Calu3 (cell line): ENCODE results near the gene BMPR2. TPM values are rescaled to one million over a fixed set of nuclear protein-coding genes. Genes with fewer than 3 reads are reported as not detected.

Source experiments
- BruUV-seq: library from RNA; stranded (reverse); fragments of 400-500 nt; replicated peaks from 2 replicates; lab custom pipeline; 2021; lab: Mats Ljungman, UMichigan
- CTCF ChIA-PET: fragments of 300-600 bp; sonication (Branson Sonifier 250); formaldehyde crosslinking; loops from one replicate; lab custom pipeline; 2022; ENCODE audit warnings: antibody characterized with exemption; lab: Charles Lee
- DNase-seq: peaks from one replicate; pipeline ENCODE4 v3.0.0; 2022
- H3K27ac Mint-ChIP-seq: one replicate; pipeline ENCODE4 v1.8.0; 2022; ENCODE audit warnings: mixed read lengths; ENCODE audit not compliant: unreplicated experiment
- H3K27me3 Mint-ChIP-seq: one replicate; pipeline ENCODE4 v1.8.0; 2022; ENCODE audit warnings: mixed read lengths; ENCODE audit not compliant: unreplicated experiment
- H3K36me3 Mint-ChIP-seq: one replicate; pipeline ENCODE4 v1.8.0; 2022; ENCODE audit warnings: mild to moderate bottlenecking, moderate library complexity, mixed read lengths; ENCODE audit not compliant: insufficient read depth, unreplicated experiment
- H3K4me1 Mint-ChIP-seq: one replicate; pipeline ENCODE4 v1.8.0; 2022; ENCODE audit warnings: mild to moderate bottlenecking, low read depth, mixed read lengths; ENCODE audit not compliant: unreplicated experiment
- H3K4me3 Mint-ChIP-seq: one replicate; pipeline ENCODE4 v1.8.0; 2022; ENCODE audit warnings: mild to moderate bottlenecking, low read depth, moderate library complexity, mixed read lengths; ENCODE audit not compliant: unreplicated experiment
- H3K9me3 Mint-ChIP-seq: one replicate; pipeline ENCODE4 v1.8.0; 2022; ENCODE audit warnings: low read depth, mixed read lengths; ENCODE audit not compliant: unreplicated experiment
- intact Hi-C: fragments of 100-400 bp; cut with micrococcal nuclease; formaldehyde crosslinking; loops from one replicate; pipeline ENCODE4 v1.10.0; 2022; ENCODE audit not compliant: unreplicated experiment
- total RNA-seq: library from RNA; stranded (reverse); gene quantifications from 2 replicates; pipeline ENCODE4 v1.2.3, GENCODE V29; 2022
- TF ChIP-seq, protein P1 (sequence below): fragments of 200-600 bp; IDR thresholded peaks from one replicate; pipeline ENCODE4 v1.8.0; 2022; ENCODE audit warnings: antibody characterized with exemption; ENCODE audit not compliant: unreplicated experiment

BMPR2 gene
- total RNA-seq, 1 experiment from 2014 or later: 50.1 TPM

DNA sequence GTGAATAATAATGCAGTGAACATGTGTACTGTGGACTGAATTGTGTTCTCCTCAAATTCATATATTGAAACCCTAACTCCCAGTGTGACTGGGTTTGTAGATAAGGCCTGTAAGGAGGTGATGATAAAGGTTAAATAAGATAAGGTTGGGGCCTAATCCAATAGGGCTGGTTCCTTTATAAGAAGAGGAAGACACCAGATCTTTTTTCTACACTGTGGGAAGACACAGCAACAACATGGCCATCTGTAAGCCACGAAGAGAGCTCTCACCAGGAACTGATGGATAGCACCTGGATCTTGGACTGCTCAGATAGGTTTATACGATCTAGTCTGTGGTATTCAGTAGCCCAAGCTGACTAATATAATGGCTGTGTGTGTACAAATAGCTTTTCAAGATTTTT, 66.8 kb downstream of the BMPR2 start:
- intact Hi-C loops: no loop called here
- no peak overlapping the region for H3K4me3 Mint-ChIP-seq
- BruUV-seq: no TSS peak
- H3K36me3 Mint-ChIP-seq: peaks cover 8% of the 10 kb centered on the region
- CTCF ChIA-PET: interaction anchor here (0.5 kb wide), 1 partner anchor 225 kb away, joined by 5 read pairs; no protein-coding TSS in a partner anchor
- no peak overlapping the region for H3K27ac Mint-ChIP-seq
- TF ChIP-seq, protein P1, sequence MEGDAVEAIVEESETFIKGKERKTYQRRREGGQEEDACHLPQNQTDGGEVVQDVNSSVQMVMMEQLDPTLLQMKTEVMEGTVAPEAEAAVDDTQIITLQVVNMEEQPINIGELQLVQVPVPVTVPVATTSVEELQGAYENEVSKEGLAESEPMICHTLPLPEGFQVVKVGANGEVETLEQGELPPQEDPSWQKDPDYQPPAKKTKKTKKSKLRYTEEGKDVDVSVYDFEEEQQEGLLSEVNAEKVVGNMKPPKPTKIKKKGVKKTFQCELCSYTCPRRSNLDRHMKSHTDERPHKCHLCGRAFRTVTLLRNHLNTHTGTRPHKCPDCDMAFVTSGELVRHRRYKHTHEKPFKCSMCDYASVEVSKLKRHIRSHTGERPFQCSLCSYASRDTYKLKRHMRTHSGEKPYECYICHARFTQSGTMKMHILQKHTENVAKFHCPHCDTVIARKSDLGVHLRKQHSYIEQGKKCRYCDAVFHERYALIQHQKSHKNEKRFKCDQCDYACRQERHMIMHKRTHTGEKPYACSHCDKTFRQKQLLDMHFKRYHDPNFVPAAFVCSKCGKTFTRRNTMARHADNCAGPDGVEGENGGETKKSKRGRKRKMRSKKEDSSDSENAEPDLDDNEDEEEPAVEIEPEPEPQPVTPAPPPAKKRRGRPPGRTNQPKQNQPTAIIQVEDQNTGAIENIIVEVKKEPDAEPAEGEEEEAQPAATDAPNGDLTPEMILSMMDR: no peak
- no peak for DNase-seq
- H3K4me1 Mint-ChIP-seq: no peaks in the 10 kb centered on the region
- H3K27me3 Mint-ChIP-seq: no peaks in the 10 kb centered on the region
- no peaks in the 10 kb centered on the region for H3K9me3 Mint-ChIP-seq

DNA sequence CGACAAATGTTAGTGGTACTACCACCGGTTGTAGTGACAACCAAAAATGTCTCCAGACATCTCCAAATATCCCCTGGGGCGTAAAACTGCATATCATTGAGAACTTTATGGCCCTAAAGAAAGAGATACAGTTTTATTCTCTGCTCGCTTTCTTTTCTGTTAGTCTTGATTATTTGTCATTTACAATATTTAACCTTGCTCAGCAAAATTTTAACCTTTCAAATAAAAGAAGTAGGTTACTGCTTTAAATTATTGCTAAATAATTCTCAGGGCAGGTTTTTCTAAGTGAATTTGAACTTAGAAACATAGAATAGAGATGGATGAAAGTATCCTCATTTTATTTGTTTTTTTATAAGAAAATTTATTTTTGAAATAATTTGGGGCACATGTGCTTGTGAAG, 67.9 kb downstream of the BMPR2 start:
- H3K27me3 Mint-ChIP-seq: no peaks in the 10 kb centered on the region
- H3K9me3 Mint-ChIP-seq: no peaks in the 10 kb centered on the region
- H3K27ac Mint-ChIP-seq: no peak overlapping the region

DNA sequence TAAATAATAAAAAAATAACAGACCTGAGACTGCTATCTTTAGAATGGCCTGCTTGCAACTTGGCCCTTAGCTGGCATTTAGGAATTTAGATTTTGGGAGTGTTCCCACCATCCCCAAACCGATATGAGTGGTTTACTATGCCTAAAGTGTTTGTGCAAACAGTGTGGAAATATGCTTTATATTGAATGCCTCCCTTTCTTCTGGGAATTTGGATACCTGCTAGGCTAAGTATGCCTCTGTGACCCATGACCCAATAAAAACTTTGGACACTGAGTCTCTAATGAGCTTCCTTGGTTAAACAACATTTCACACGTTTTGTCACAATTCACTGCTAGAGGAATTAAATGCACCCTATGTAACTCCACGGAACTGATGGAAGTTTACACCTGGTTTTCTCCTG, 73.2 kb downstream of the BMPR2 start:
- Mint-ChIP-seq H3K36me3 (peaks cover 5% of the 10 kb centered on the region), H3K9me3 (no peaks in the 10 kb centered on the region), H3K27ac (no peak overlapping the region), H3K27me3 (no peaks in the 10 kb centered on the region), H3K4me1 (no peaks in the 10 kb centered on the region), H3K4me3 (no peak overlapping the region)
- DNase-seq: no peak
- CTCF ChIA-PET: no interaction called here
- BruUV-seq: no TSS peak
- TF ChIP-seq, protein P1: no peak
- intact Hi-C loops: no loop called here

More for the DNA sequence above, 67.9 kb downstream of the BMPR2 start:
- no peak for DNase-seq
- no TSS peak for BruUV-seq
- no peak overlapping the region for H3K4me3 Mint-ChIP-seq
- intact Hi-C loops: no loop called here
- TF ChIP-seq, protein P1: no peak
- CTCF ChIA-PET: no interaction called here
- H3K36me3 Mint-ChIP-seq: peaks cover 8% of the 10 kb centered on the region
- H3K4me1 Mint-ChIP-seq: no peaks in the 10 kb centered on the region

DNA sequence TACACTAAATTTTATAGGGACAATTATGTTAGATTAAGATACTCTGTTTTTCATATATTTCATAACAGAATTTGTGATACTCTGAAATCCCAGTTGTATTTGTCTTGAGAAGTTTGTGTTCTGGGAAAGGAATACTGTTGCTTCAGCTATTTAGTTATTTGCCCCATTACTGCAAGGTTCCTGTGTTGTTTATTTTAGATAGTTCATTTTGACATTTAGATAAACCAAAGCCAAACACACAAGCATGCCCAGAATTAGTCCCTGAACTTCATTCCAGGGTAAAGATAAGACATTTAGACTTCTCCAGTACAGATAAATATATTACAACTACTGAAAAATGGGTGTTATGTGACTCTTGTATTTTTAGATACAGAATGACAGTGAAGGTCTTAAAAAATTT, 74.7 kb downstream of the BMPR2 start:
- CTCF ChIA-PET: no interaction called here
- TF ChIP-seq, protein P1: no peak
- Mint-ChIP-seq H3K4me1 (no peaks in the 10 kb centered on the region), H3K27me3 (no peaks in the 10 kb centered on the region), H3K27ac (no peak overlapping the region), H3K4me3 (no peak overlapping the region), H3K36me3 (peaks cover 5% of the 10 kb centered on the region), H3K9me3 (no peaks in the 10 kb centered on the region)
- DNase-seq: no peak
- intact Hi-C loops: no loop called here
- BruUV-seq: no TSS peak
